Keratinocyte (primary cell): ENCODE results near the gene MYL12B. TPM values are rescaled to one million over a fixed set of nuclear protein-coding genes. Genes with fewer than 3 reads are reported as not detected.

Experiments
- DNase-seq: peaks from one replicate; pipeline ENCODE4 v3.0.0-alpha.2; 2011; ENCODE audit warnings: low read depth, missing footprints, low spot score
- FAIRE-seq: peaks from 2 replicates; lab custom pipeline; 2011; peaks lifted over from hg19 to GRCh38; lab: Jason Lieb, UNC
- H2AFZ ChIP-seq: 2 replicates; pipeline ENCODE4 v1.6.0; 2012; ENCODE audit warnings: low read length, control low read depth, inconsistent platforms; ENCODE audit not compliant: control insufficient read depth
- H3K27ac ChIP-seq: 2 replicates; pipeline ENCODE4 v1.5.1; 2011; ENCODE audit warnings: low read length; ENCODE audit not compliant: control insufficient read depth, insufficient read depth
- H3K27me3 ChIP-seq: 3 replicates; pipeline ENCODE4 v1.6.0; 2011; ENCODE audit warnings: low read length; ENCODE audit not compliant: control insufficient read depth, insufficient read depth; ENCODE audit errors: extremely low read depth
- H3K36me3 ChIP-seq, 2 experiments: 2 replicates in 1 of 2; 3 replicates in 1 of 2; pipeline ENCODE4 v1.5.1; 2011; ENCODE audit warnings: low read length in 2 of 2, mild to moderate bottlenecking in 1 of 2; ENCODE audit not compliant: control insufficient read depth in 2 of 2, insufficient read depth in 2 of 2; ENCODE audit errors: extremely low read depth in 1 of 2
- H3K4me1 ChIP-seq: 3 replicates; pipeline ENCODE4 v1.5.1; 2011; ENCODE audit warnings: low read length; ENCODE audit not compliant: control insufficient read depth, insufficient read depth; ENCODE audit errors: extremely low read depth
- H3K4me2 ChIP-seq: 3 replicates; pipeline ENCODE4 v1.6.0; 2011; ENCODE audit warnings: low read depth, low read length; ENCODE audit not compliant: control insufficient read depth, insufficient read depth; ENCODE audit errors: extremely low read depth
- H3K4me3 ChIP-seq, 3 experiments: fragments of 200-600 bp in 1 of 3; sonication (generic) in 1 of 3; 2 replicates in 2 of 3; 3 replicates in 1 of 3; pipeline ENCODE4 v1.5.1; 2011 to 2016; ENCODE audit warnings: low read length in 3 of 3, mild to moderate bottlenecking in 3 of 3, control low read depth in 2 of 3, inconsistent platforms in 1 of 3, low read depth in 1 of 3, mixed read lengths in 1 of 3, mixed run types in 1 of 3, moderate library complexity in 1 of 3; ENCODE audit not compliant: control insufficient read depth in 2 of 3, insufficient read depth in 2 of 3; ENCODE audit errors: extremely low read depth in 1 of 3
- H3K79me2 ChIP-seq: 2 replicates; pipeline ENCODE4 v1.6.0; 2012; ENCODE audit warnings: low read length; ENCODE audit not compliant: control insufficient read depth, insufficient read depth
- H3K9ac ChIP-seq: 3 replicates; pipeline ENCODE4 v1.6.0; 2011; ENCODE audit warnings: low read length; ENCODE audit not compliant: control insufficient read depth, insufficient read depth; ENCODE audit errors: extremely low read depth
- H3K9me1 ChIP-seq: 3 replicates; pipeline ENCODE4 v1.6.0; 2011; ENCODE audit warnings: low read length; ENCODE audit not compliant: control insufficient read depth, insufficient read depth; ENCODE audit errors: extremely low read depth
- H3K9me3 ChIP-seq: 2 replicates; pipeline ENCODE4 v1.5.1; 2012; ENCODE audit warnings: low read depth, low read length; ENCODE audit not compliant: control insufficient read depth
- H4K20me1 ChIP-seq: 3 replicates; pipeline ENCODE4 v1.6.0; 2011; ENCODE audit warnings: low read length; ENCODE audit not compliant: control insufficient read depth, insufficient read depth; ENCODE audit errors: extremely low read depth
- EZH2 ChIP-seq: IDR thresholded peaks from one replicate; pipeline ENCODE4 v1.6.1; 2012; ENCODE audit warnings: inconsistent platforms, mild to moderate bottlenecking, low read length, moderate library complexity
- dilution Hi-C: fragments of 300-500 bp; cut with MboI; formaldehyde crosslinking; loops from one replicate; pipeline ENCODE4 v1.7.0; 2020; ENCODE audit warnings: low sequenced_read_pairs; ENCODE audit not compliant: extremely low pct_ligation_motif_present
- polyA plus RNA-seq, 5 experiments: library from polyadenylated mRNA; depleted of rRNA in 3 of 5; stranded (reverse) in 3 of 5; stranded (forward) in 1 of 5; unstranded in 1 of 5; fragments of >200 nt; gene quantifications; 1 replicate in 1 of 5; 2 replicates in 3 of 5; 3 replicates in 1 of 5; pipeline versions ENCODE4 v1.2.1 to v1.2.3, GENCODE V29; 2011 to 2012; ENCODE audit warnings: missing spikeins in 2 of 5, low read depth in 1 of 5, low replicate concordance in 1 of 5
- TF ChIP-seq, protein P1 (sequence below), 3 experiments: IDR thresholded peaks in 1 of 3; conservative IDR thresholded peaks in 1 of 3; optimal IDR thresholded peaks in 1 of 3; 2 replicates in 2 of 3; 3 replicates in 1 of 3; pipeline versions ENCODE3 to v1.5.1; 2011; ENCODE audit warnings: low read length in 3 of 3, mild to moderate bottlenecking in 3 of 3, moderate library complexity in 2 of 3, control low read depth in 1 of 3, inconsistent platforms in 1 of 3; ENCODE audit not compliant: insufficient read depth in 2 of 3; ENCODE audit errors: extremely low read depth in 1 of 3

MYL12B gene
- polyA plus RNA-seq, 1 donor (not counting 4 experiments of a cell fraction or from before 2014, with no cell fraction given): 1,224 TPM

DNA sequence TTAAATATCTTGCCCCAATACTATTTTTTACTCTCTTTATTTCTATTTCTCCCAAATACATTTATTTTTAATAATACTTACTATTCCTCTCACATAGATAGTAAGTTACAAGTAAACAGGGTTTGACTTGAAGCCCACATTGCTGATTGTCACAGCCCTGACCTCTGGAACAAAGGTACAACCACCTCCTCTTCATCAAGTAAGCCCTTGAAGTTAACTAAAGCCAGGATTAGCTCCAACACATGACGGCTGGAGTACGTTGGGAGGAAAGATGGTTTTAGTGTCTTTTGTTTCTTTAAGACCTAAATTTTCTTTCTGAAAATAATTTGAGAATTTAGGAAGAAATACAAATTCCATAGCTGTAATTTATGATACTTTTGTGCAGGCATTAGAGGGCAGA is 43.1 kb upstream of the MYL12B start:
- no peaks in the 10 kb centered on the region for H3K9me3 ChIP-seq
- dilution Hi-C loops: no loop called here
- no peaks in the 10 kb centered on the region for H3K27me3 ChIP-seq
- H3K79me2 ChIP-seq: no peaks in the 10 kb centered on the region
- no peak overlapping the region for H2AFZ ChIP-seq
- no peak overlapping the region for H3K9ac ChIP-seq
- no peaks in the 10 kb centered on the region for H3K9me1 ChIP-seq
- FAIRE-seq (no peak), DNase-seq (no peak)
- no peaks in the 10 kb centered on the region for H3K36me3 ChIP-seq
- H3K4me1 ChIP-seq: no peaks in the 10 kb centered on the region
- H3K4me2 ChIP-seq: no peak overlapping the region
- TF ChIP-seq, protein P1, sequence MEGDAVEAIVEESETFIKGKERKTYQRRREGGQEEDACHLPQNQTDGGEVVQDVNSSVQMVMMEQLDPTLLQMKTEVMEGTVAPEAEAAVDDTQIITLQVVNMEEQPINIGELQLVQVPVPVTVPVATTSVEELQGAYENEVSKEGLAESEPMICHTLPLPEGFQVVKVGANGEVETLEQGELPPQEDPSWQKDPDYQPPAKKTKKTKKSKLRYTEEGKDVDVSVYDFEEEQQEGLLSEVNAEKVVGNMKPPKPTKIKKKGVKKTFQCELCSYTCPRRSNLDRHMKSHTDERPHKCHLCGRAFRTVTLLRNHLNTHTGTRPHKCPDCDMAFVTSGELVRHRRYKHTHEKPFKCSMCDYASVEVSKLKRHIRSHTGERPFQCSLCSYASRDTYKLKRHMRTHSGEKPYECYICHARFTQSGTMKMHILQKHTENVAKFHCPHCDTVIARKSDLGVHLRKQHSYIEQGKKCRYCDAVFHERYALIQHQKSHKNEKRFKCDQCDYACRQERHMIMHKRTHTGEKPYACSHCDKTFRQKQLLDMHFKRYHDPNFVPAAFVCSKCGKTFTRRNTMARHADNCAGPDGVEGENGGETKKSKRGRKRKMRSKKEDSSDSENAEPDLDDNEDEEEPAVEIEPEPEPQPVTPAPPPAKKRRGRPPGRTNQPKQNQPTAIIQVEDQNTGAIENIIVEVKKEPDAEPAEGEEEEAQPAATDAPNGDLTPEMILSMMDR (optimal IDR thresholded peaks at IDR 0.05 in 1 of 3, IDR thresholded peaks at IDR 0.05 in 1 of 3, conservative IDR thresholded peaks at IDR 0.05 in 1 of 3; ENCODE audit: extremely low read depth in 1 of 3, insufficient read depth in 2 of 3, low read length in 3 of 3): no peak
- no peak for TF ChIP-seq EZH2
- H3K4me3 ChIP-seq: no peak overlapping the region
- H3K27ac ChIP-seq: no peak overlapping the region
- no peaks in the 10 kb centered on the region for H4K20me1 ChIP-seq

DNA sequence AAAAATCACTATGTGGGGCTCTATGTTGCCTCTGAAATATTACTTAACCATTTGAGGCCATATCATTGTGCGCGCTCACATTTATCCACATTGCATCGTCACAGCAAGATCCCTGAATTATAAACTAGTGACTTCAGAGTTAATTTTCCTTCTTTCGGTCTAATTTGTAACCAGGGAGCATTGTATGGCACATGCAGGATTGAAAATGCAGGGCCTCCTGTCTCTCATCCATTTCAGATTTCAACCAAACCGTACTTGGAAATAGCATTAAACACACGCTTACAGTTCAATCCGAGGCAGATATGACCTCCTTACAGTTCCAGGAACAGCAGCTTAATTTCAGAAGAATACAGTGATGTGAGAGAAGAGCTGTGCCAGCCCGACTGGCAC is 42.7 kb upstream of the MYL12B start:
- Histone ChIP-seq H3K9ac (no peak overlapping the region), H3K36me3 (no peaks in the 10 kb centered on the region), H3K4me2 (no peak overlapping the region), H3K9me1 (no peaks in the 10 kb centered on the region), H3K27ac (no peak overlapping the region), H3K4me3 (no peak overlapping the region), H3K4me1 (no peaks in the 10 kb centered on the region), H3K27me3 (no peaks in the 10 kb centered on the region), H3K79me2 (no peaks in the 10 kb centered on the region), H3K9me3 (no peaks in the 10 kb centered on the region), H4K20me1 (no peaks in the 10 kb centered on the region), H2AFZ (no peak overlapping the region)
- DNase-seq (no peak), FAIRE-seq (no peak)
- dilution Hi-C loops: no loop called here
- TF ChIP-seq EZH2: no peak
- TF ChIP-seq, protein P1 (optimal IDR thresholded peaks at IDR 0.05 in 1 of 3, IDR thresholded peaks at IDR 0.05 in 1 of 3, conservative IDR thresholded peaks at IDR 0.05 in 1 of 3; ENCODE audit: extremely low read depth in 1 of 3, insufficient read depth in 2 of 3, low read length in 3 of 3): no peak
